GM12875 (cell line): ENCODE measurements around the gene CCNB1.

Experiments used
- H3K4me3 ChIP-seq: one replicate; pipeline ENCODE4 v1.5.1; 2011; ENCODE audit warnings: low read depth, low read length, control low read depth
- CTCF ChIP-seq: IDR thresholded peaks from 2 replicates; pipeline ENCODE4 v1.5.1; 2011; ENCODE audit warnings: low read depth, mild to moderate bottlenecking, control low read depth, inconsistent platforms, low read length, moderate library complexity, borderline replicate concordance; ENCODE audit not compliant: insufficient read depth

The CCNB1 gene

GRCh38 chr5:69224520-69224919 lies 57.6 kb downstream of the CCNB1 start:
- H3K4me3 ChIP-seq, result no peak overlapping the region
- TF ChIP-seq CTCF, result no peak

GRCh38 chr5:69225860-69226259 lies 58.9 kb downstream of the CCNB1 start:
- H3K4me3 ChIP-seq, result no peak overlapping the region
- no peak for TF ChIP-seq CTCF
